ENCODE results near the gene MAEA.

The MAEA gene

GRCh38 chr4:1362521-1362920 lies 72.8 kb downstream of the MAEA start:
- no peak for TF ChIP-seq CTCF (IDR thresholded peaks at IDR 0.05)

- TF ChIP-seq CTCF (IDR thresholded peaks at IDR 0.05): no peak
Observed at GRCh38 chr4:1363513-1363912, 73.8 kb downstream of the MAEA start.

- no peak for TF ChIP-seq CTCF (IDR thresholded peaks at IDR 0.05)
Observed at GRCh38 chr4:1364217-1364616, 74.5 kb downstream of the MAEA start.

- TF ChIP-seq CTCF (IDR thresholded peaks at IDR 0.05): no peak
Observed at GRCh38 chr4:1364748-1365147, 75.1 kb downstream of the MAEA start.

- TF ChIP-seq CTCF (IDR thresholded peaks at IDR 0.05): no peak
Observed at GRCh38 chr4:1365271-1366178, 75.8 kb downstream of the MAEA start.

GRCh38 chr4:1366371-1367229 lies 76.9 kb downstream of the MAEA start:
- no peak for TF ChIP-seq CTCF (IDR thresholded peaks at IDR 0.05)

- no peak for TF ChIP-seq CTCF (IDR thresholded peaks at IDR 0.05)
Observed at GRCh38 chr4:1367230-1367935, 77.7 kb downstream of the MAEA start.
